GM19023 (cell line): ENCODE data around the gene PIGL.
A peak's percentile ranks its signal among the peaks of the same experiment; 100 is the strongest.
"Not testable (repeated sequence)": the region's sequence is repeated elsewhere in the genome, so short reads cannot be mapped to it uniquely, and the experiment has no call there.

Experiments used
- ATAC-seq: cut with Tn5 transposase; IDR thresholded peaks from one replicate; pipeline ENCODE4 v1.9.1; 2021; ENCODE audit warnings: mild to moderate bottlenecking, moderate library complexity; ENCODE audit not compliant: unreplicated experiment

The PIGL gene

DNA sequence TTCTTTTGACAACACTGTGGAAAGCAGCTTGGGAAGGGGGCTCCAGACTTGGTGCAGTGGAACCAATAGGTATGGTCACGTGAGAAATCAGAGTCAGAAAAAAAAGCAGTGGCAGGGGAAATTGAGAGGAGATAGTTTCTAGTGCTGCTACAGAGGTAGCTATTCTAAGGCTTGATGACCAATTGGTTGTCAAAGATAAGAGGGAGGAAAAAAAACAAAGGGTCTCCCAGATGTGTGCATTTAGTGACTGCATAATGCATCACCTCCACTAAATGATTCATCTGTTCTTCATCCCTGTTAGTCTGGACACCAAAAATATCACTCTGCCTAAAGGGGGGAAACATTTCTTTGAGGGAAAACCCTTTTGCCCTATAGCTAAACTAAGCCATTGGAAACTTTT is 56.5 kb downstream of the PIGL start:
- no peak for ATAC-seq

DNA sequence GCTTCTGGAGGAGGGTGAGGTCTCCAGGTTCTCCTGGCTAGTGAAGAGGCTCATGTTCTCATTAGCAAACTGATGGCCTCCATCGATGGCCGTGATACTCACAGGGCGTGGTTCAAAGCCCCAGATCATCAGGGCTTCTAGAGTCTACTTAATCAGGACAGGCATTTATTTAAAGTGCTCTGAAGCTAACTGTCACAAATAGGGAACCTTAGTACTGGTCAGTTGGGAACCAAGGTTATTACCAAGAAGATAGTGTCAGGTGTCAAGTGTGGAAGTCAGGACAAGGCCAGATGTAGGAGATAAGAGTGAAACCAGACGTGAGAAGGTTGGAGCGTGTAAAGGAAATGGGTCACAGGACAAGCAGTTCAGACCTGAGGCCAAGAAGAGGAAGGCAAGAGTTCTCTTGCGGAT is 56.9 kb downstream of the PIGL start:
- ATAC-seq, result no peak

DNA sequence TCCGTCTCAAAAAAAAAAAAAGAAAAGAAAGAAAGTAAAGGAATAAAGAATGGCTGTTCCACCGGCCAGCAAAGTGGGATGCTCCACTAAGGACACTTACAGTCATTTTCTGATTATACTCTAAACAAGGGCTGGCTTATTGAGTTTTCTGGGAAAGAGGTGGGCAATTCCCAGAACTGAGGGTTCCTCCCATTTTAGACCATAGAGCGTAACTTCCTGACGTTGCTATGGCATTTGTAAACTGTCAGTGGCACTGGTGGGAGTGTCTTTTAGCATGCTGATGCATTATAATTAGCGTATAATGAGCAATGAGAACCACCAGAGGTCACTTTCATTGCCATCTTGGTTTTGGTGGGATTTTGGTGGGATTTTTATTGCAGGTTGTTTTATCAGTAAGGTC is 58.0 kb downstream of the PIGL start:
- no peak for ATAC-seq

DNA sequence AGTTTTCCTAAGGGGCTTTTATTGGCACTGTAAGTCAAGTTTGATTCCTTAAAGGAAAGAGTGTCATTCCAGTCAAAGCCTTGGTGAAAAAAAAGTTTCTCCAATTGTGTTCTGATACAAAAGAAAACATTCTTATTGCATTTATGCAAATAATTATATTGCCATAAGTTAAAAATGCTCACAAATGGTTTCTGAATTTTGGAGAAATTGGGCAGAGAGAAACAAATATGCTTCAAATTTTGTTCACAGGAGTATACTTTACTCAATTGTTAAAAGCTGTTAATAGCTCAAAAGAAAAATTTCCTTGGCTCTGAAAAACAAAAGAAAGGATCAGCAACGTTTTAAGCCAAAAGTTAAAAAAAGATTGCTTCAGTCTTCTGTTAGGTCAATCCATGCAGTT is 60.2 kb downstream of the PIGL start:
- no peak for ATAC-seq

DNA sequence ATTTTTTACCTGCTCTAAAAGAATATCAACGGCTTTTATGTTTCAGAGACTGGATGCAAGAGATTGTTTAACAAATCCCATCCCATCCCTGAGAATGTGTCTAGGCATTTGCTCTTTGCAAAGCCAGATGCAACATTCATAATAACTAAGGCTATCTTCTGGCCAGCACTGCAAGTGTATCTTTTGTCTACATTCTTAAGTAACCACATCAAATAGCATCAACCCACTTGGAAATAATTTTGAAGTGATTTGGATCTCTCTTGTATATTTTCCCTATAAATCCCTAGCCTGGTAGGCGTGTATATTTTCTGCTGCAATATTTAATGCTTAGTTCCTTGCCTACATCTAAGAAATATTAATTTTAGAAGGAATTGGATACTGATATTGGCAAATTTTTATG is 64.3 kb downstream of the PIGL start:
- no peak for ATAC-seq

DNA sequence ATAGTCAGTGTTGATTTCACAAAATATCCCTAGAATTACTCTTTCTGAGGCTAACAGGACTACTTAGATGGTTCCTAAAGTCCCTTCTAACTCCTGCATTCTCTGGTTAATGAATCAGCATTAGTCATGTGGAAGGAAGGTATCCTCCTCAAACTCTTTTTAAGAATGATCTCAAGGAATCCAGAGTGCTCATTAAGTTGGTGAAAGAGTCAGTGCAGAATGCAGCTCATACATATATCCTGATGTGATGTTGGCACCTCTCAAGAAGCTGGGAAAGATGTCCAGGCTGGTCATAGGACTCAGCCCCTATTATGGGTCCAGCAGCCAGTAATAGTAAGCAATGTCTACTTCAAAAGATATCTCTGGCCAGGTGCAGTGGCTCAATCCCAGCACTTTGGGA is 65.5 kb downstream of the PIGL start:
- no peak for ATAC-seq

DNA sequence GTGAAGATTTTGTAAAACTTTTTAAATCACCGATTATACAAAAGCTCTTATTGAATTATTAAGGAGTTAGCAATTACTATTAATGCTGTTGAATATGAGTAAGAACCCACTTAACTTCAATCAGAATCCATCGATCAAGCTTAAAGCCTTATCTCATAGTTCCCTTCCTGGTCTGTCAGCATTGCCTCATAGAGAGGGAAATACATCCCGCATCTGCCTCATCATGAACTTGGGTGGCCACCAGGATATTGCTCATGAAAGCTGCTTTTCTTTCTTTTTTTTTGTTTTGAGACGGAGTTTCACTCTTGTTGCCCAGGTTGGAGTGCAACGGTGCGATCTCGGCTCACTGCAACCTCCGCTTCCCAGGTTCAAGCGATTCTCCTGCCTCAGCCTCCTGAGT is 66.7 kb downstream of the PIGL start:
- ATAC-seq, result no peak

DNA sequence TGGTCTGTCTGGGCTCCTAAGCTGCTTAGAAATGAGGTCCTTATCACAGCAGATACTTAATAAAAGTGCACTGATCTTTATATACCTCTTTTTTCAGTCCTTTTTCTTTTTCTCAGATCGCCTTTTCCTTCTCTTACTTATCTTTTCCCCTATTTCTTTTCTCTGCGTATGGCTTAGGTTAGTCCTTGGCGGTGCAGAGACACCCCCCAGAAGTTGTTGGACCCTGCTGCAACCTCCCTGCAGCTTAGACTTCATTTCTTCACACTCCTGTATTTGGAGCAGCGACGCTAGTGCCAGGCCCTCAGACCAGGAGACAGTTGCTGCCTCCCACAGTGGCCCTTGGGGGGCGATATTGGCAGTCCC is 68.6 kb downstream of the PIGL start:
- ATAC-seq, result no peak

DNA sequence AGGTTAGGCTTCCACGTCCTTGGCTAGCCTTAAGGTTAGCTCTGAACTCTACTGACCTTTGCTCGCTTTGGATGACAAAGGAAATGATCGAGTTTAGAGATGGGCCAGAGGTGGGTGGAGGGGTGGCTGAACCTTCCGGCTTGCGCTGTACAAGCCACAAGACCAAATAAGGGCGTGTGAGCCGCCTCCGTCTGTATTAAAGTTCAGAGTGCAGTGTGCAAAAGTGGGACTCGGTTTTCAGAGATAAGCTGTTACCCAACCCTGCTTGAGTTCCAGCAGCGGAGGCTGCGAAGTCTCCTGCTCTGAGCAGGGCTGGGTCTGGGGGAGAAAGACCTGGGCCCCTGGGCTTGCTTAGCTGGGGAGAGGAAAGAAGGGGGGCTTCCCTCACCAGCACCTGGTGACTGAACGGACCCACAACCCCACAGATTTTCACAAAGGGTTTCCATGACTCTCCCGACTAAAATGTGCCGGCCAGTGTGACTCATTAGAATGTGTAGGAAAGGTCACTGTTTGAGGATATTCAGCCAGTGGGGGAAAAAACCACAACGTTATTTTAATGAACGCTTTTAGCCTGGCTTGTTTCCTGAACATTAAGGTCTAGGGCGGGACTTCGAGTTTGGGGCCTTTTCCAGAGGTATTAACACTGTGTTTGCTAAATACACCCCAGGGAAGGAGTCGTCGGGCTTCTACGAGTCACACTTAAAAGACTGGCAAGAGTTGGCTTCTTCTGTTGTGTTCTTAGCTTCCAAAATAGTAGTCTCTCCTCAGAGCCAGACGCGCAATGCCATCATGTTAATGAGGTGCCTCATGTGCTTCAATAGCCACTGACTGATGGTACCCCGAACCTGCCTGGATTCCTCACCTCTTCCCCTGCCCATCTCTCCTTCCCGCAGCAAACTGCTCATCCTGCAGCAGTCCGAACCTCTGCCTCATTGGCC is 69.3 kb downstream of the PIGL start:
- peak; percentile 89 for ATAC-seq

DNA sequence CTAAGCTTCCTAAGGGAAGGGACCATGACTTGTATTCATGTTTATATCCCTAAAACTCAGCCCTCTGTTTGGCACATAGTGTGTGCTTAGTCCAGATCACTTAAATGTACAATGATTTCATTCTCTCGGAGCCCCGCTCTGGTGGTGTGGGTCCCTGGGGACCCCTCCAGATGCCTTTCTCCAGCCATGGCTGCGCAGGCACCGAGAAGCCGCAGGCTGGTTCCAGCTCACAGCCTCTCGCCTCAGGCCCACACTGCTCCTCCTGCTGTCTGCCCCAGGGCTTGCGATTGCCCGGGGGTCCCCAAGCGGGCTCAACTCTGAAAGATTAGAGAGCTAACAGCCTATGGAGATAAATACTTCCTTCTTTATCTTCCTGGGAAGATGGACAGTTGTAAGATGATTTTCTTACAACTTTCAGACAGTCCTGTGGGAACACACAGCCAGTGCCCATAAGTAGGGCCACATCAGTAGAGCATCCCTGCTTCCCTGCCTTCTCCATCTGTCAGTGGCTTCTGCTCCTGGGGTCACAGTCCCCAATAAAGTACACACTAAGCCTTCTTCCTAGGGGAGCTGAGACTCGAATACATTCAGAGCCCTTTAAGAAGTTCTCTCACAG is 70.0 kb downstream of the PIGL start:
- peak; percentile 44 for ATAC-seq

DNA sequence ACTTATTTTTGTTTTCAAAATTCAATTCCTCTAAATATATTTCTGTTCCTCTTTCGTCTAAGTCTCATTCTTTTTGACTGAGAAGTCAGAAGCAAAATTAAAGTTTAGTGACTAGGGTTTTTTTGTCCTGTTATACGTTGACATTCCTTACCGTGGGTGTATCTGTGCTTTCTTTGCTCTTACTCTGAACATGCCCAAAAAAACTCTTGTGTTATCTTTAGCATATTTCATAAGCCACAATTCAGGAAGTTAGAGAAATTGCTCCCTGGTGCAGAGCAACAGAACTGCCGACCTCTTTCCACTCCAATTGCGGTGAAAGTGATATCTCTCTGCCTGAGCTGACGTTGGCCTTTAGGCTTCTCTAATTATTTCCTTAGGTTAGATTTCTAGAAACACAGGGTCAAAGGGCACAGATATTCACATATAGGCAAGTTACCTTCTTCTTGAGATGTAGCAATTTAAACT is 70.6 kb downstream of the PIGL start:
- ATAC-seq, result no peak

DNA sequence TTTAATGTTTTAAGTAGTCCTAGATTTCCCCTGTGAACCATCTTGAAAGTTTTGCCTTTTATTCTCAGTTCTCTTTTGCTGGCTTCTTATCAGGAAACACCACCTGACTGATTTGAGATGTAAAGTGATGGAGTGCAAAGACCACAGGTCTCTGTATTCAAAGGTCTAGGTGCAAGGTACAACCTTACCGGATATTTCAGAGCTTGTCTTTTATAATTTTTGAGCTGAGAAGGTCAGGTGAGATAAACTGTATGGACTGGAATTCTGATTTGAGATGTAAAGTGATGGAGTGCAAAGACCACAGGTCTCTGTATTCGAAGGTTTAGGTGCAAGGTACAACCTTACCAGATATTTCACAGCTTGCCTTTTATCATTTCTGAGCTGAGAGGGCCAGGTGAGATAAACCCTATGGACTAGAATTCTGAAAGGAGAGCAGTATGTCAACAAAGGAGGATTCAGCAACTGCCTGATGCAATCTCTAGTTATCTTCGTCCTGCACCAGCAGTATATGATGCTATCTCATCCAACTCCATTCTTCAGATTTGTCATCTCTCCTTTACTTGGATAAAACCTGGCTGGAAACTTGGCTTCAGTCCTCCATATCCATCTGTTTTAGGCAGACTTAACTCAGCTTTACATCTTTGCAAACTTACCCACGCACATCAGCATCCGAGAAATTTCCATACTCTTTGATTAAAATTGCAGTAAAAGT is 72.0 kb downstream of the PIGL start:
- no peak for ATAC-seq

DNA sequence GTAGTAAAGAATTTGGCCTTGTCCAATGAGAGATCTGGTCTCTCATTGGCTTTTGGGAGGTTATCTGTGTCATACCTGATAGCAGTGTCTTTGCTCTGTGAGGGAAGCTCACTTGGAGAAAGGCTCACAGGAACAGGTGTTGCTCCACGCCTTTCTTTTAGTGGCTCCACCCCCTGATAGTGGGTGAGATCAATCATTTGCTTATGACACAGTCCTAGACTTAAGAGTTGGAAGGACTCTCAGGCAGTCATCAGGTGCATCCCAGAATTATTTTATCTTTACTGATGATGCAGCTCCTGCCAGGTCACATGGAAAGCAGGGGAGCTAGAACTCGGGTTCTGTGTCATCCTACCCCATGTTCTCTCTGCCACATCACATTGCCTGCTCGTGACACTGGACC is 76.9 kb downstream of the PIGL start:
- ATAC-seq, result no peak

DNA sequence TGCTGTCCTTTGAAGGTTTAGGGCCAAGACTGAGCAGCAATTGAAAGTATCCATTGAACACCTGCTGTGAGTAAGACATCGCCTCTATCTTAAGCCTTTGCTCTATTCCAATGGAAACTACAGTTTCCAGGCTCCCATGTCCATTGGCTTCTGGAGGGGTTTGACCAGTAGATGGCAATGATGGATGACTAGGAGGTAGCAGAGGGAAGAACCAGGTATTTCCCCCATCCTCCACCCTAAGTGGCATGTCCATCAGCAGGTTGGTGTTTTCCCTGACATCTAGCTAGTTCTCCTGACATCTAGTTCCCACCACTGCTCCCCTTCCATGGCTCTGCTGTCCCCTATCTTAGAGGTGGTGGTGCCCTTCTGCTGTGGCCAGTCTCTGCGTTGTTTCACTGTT is 77.5 kb downstream of the PIGL start:
- ATAC-seq, result no peak

DNA sequence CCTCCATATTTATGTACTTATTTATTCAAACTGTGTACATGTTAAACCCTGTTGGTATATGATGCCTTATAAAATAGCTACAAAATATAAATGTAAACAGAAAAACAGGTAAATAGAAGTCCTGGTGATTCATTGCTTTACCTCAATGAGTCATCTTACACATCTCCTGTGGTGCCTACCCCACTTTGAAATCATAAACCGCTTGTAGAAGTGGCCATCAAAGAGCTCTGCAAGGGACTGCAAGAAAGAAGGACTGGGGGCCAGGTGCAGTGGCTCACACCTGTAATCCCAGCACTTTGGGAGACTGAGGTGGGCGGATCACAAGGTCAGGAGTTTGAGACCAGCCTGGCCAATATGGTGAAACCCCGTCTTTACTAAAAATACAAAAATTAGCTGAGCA is 79.1 kb downstream of the PIGL start:
- not testable (repeated sequence) for ATAC-seq

DNA sequence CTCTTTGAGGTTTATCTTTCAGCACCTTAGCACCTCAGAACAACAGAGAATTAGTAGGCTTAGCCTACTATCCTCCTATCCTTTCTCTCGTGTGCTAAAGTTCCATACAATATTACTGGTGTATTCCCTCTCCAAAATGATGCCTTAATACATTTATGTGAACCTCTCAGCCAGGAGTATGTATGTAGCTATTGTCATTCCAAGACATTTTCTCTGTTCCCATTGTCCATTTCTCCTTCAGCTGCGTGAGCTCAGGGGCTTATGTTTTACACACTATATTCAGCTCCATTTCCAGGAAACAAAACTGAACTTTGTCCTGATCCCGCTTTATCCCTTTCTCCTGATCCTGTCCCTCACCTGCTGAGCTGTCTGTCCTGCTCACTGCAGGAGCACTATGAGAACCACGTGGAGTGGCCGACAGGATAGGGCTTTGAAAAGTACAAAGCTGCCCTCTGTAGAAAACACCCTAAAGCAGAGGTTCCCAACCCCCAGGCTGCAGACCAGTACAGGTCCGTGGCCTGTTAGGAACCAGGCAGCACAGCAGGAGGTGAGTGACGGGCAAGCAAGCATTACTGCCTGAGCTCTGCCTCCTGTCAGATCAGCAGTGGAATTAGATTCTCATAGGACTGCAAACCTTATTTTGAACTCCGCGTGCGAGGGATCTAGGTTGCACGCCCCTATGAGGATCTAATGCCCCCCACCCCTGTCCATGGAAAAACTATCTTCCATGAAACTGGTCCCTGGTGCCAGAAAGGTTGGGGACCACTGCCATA is 80.5 kb downstream of the PIGL start:
- ATAC-seq, result no peak

DNA sequence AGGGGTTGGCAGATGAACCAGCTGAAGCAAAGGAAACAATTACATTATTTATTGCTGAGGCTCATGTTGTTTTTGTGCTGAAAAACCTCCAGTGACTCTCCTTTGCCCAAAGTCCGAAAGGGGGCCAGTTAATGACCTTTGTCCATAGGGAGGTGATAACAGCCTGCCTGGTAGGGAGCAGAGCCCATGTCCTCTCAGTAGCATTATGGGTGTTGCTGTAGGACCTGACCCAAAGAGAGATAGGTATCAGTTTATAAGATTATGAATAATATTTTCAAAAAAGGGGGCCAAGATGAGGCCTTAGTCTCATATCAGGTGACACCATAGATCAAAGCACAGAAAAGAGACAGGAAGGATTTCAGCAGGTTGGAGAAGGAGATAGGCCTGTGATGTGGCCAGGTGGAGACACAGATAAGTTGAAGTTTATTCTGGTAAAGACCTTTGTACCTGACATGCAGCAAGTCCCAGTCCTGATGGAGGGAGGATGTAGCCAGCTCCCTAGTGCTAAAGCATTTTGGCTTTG is 81.2 kb downstream of the PIGL start:
- ATAC-seq, result no peak

DNA sequence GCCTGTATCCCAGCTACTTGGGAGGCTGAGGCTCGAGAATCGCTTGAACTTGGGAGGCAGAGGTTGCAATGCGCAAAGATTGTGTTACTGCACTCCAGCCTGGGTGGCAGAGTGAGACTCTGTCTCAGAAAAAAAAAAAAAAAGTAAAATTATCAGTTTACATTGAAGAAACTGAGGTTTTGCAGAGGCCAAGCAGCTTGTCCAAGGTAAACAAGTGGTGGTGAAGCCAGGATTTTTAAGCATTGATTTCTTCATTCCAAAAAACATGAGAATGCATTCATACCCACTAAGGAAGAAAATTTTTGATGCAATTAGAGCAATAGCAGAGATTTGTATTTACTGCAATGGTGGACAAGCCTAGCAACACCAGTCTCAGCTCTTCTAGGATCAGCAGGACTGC is 83.5 kb downstream of the PIGL start:
- ATAC-seq, result no peak

DNA sequence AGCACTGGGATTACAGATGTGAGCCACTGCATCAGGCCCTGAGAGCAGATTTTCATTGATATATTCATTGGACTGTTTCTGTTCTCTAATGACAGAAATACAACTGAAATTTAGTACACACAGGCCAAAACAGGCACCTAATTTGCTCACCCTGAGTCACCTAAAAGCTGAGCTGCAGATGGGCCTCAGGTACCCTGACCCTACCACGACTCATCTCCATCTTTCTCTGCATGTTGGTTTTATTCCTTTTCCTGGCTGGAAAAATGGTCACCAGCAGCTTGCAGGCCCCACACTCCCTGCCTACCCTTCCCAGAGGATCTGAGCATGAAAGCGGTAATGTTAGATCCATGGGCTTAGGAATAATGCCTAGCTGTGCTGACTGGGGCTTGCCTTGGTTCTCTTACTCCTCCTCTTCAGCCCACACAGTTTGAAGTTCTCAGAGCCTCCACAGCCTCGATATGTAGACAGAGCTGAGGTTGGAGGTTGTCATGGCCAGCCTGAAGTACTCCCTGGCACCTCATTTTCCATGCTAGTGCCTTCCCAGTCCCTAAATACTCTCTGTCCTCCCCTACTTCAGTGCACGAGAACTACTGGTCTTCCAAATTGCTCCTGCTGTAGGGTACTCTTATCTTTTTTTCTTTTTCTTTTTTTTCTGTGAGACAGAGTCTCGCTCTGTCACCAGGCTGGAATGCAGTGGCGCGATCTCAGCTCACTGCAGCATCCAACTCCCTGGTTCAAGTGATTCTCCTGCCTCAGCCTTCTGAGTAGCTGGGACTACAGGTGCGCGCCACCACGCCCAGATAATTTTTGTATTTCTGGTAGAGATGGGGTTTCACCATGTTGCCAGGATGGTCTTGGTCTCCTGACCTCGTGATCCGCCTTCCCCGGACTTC is 85.2 kb downstream of the PIGL start:
- no peak for ATAC-seq

DNA sequence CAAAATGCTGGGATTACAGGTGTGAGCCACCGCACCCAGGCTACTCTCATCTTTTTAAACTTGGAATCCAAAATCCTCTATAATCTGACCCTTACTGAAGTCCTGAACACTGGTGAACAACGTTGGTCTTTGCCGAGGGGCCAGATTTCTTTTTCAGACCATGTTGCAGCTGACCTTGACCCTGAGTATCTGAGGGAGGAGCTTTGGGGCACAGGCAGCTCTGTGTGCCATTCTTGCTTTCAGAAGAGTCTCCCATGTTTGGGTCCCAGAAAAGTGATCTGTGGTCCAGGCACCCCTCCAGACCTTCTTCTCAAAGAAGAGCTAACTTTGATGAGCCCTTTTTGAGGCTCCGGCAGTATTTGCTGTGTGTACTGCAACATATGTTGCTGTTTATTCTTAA is 85.8 kb downstream of the PIGL start:
- no peak for ATAC-seq
